PC-9 (cell line): ENCODE measurements around the gene GPC5.

Source experiments
- EZH2 ChIP-seq: fragments of 200-600 bp; sonication (generic); IDR thresholded peaks from 2 replicates; pipeline ENCODE4 v1.8.0; 2017; ENCODE audit warnings: antibody characterized with exemption, low read depth
- TF ChIP-seq, protein P1 (sequence below): fragments of 200-600 bp; sonication (generic); conservative IDR thresholded peaks from 2 replicates; pipeline ENCODE4 v1.6.1; 2017; ENCODE audit warnings: mixed run types, antibody characterized with exemption, mild to moderate bottlenecking, moderate library complexity

- TF ChIP-seq, protein P1, sequence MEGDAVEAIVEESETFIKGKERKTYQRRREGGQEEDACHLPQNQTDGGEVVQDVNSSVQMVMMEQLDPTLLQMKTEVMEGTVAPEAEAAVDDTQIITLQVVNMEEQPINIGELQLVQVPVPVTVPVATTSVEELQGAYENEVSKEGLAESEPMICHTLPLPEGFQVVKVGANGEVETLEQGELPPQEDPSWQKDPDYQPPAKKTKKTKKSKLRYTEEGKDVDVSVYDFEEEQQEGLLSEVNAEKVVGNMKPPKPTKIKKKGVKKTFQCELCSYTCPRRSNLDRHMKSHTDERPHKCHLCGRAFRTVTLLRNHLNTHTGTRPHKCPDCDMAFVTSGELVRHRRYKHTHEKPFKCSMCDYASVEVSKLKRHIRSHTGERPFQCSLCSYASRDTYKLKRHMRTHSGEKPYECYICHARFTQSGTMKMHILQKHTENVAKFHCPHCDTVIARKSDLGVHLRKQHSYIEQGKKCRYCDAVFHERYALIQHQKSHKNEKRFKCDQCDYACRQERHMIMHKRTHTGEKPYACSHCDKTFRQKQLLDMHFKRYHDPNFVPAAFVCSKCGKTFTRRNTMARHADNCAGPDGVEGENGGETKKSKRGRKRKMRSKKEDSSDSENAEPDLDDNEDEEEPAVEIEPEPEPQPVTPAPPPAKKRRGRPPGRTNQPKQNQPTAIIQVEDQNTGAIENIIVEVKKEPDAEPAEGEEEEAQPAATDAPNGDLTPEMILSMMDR = no peak
- TF ChIP-seq EZH2 = no peak
Observed at GRCh38 chr13:92412481-92412880, 1014.1 kb downstream of the GPC5 start.
